22Rv1 (cell line): ENCODE results near the gene WWC2.

Experiments
- H3K27ac ChIP-seq: fragments of 450-650 bp; 2 replicates; pipeline ENCODE4 v1.5.1; 2017
- ZFX ChIP-seq: fragments of 450-650 bp; IDR thresholded peaks from 2 replicates; pipeline ENCODE4 v1.6.1; 2017; ENCODE audit warnings: antibody characterized with exemption, borderline replicate concordance
- TF ChIP-seq, protein P1 (sequence below): fragments of 450-650 bp; IDR thresholded peaks from 2 replicates; pipeline ENCODE4 v1.5.1; 2017; ENCODE audit warnings: mild to moderate bottlenecking

WWC2 gene

GRCh38 chr4:183248201-183248600 lies 149.1 kb downstream of the WWC2 start:
- no peak for TF ChIP-seq ZFX
- TF ChIP-seq, protein P1, sequence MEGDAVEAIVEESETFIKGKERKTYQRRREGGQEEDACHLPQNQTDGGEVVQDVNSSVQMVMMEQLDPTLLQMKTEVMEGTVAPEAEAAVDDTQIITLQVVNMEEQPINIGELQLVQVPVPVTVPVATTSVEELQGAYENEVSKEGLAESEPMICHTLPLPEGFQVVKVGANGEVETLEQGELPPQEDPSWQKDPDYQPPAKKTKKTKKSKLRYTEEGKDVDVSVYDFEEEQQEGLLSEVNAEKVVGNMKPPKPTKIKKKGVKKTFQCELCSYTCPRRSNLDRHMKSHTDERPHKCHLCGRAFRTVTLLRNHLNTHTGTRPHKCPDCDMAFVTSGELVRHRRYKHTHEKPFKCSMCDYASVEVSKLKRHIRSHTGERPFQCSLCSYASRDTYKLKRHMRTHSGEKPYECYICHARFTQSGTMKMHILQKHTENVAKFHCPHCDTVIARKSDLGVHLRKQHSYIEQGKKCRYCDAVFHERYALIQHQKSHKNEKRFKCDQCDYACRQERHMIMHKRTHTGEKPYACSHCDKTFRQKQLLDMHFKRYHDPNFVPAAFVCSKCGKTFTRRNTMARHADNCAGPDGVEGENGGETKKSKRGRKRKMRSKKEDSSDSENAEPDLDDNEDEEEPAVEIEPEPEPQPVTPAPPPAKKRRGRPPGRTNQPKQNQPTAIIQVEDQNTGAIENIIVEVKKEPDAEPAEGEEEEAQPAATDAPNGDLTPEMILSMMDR = no peak
- H3K27ac ChIP-seq = no peak overlapping the region

GRCh38 chr4:183249854-183250253 lies 150.8 kb downstream of the WWC2 start:
- no peak overlapping the region for H3K27ac ChIP-seq
- no peak for TF ChIP-seq ZFX
- TF ChIP-seq, protein P1 = peak; percentile 53

GRCh38 chr4:183250831-183251230 lies 151.8 kb downstream of the WWC2 start:
- no peak overlapping the region for H3K27ac ChIP-seq
- TF ChIP-seq, protein P1 = no peak
- no peak for TF ChIP-seq ZFX

- TF ChIP-seq, protein P1 = no peak
- no peak for TF ChIP-seq ZFX
- no peak overlapping the region for H3K27ac ChIP-seq
Observed at GRCh38 chr4:183252959-183253358, 153.9 kb downstream of the WWC2 start.

DNA sequence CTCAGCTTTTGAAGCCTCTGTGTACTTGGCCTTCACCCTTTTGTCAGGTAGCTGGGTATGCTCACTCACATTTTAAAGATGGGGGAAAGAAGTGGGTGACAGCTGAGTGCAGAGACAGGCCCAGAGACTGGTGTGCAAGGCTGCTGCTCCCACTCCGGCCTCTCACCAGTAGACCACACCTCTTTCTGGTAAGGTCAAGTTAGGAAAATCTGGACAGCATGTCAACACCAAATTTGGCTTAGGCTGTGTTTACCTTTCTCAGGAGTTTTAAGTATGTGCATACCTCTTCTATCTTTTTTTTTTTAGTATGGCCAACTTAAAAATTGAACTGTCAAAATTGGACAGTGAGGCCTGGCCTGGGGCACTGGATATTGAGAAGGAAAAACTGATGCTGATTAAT lies 154.4 kb downstream of the WWC2 start:
- TF ChIP-seq, protein P1 = no peak
- no peak for TF ChIP-seq ZFX

GRCh38 chr4:183254162-183254561 lies 155.1 kb downstream of the WWC2 start:
- TF ChIP-seq, protein P1 = no peak
- no peak for TF ChIP-seq ZFX
- H3K27ac ChIP-seq = no peak overlapping the region

More for the DNA sequence above, 154.4 kb downstream of the WWC2 start:
- H3K27ac ChIP-seq = no peak overlapping the region

- H3K27ac ChIP-seq = no peak overlapping the region
- TF ChIP-seq, protein P1 = no peak
- TF ChIP-seq ZFX = no peak
Observed at GRCh38 chr4:183255487-183255886, 156.4 kb downstream of the WWC2 start.
